HG03045 (cell line): ENCODE results near the gene UBE2J2.
"Not testable (repeated sequence)": the region's sequence is repeated elsewhere in the genome, so short reads cannot be mapped to it uniquely, and the experiment has no call there.

ENCODE experiments used
- ATAC-seq: cut with Tn5 transposase; IDR thresholded peaks from one replicate; pipeline ENCODE4 v1.9.1; 2021; ENCODE audit warnings: mild to moderate bottlenecking, moderate library complexity; ENCODE audit not compliant: unreplicated experiment

Gene UBE2J2

GRCh38 chr1:1259540-1259939, 14.1 kb downstream of the UBE2J2 start:
- ATAC-seq: no peak

GRCh38 chr1:1259119-1259488, 14.6 kb downstream of the UBE2J2 start:
- ATAC-seq: no peak

- no peak for ATAC-seq
These were observed 16.4 kb downstream of the UBE2J2 start for GRCh38 chr1:1256956-1257871.

- ATAC-seq: no peak
These were observed 18.0 kb downstream of the UBE2J2 start for GRCh38 chr1:1255611-1256010.

- no peak for ATAC-seq
These were observed 18.6 kb downstream of the UBE2J2 start for GRCh38 chr1:1255078-1255477.

GRCh38 chr1:1254667-1254998, 19.0 kb downstream of the UBE2J2 start:
- ATAC-seq: no peak

- ATAC-seq: no peak
These were observed 19.5 kb downstream of the UBE2J2 start for GRCh38 chr1:1253972-1254666.

GRCh38 chr1:1253314-1253713, 20.3 kb downstream of the UBE2J2 start:
- ATAC-seq: no peak

- ATAC-seq: no peak
These were observed 22.8 kb downstream of the UBE2J2 start for GRCh38 chr1:1250786-1251284.

- not testable (repeated sequence) for ATAC-seq
These were observed 25.4 kb downstream of the UBE2J2 start for GRCh38 chr1:1248009-1248913.

GRCh38 chr1:1247341-1247913, 26.2 kb downstream of the UBE2J2 start:
- no peak for ATAC-seq

- ATAC-seq: no peak
These were observed 26.9 kb downstream of the UBE2J2 start, which contains the start of gene C1QTNF12 for GRCh38 chr1:1246577-1247340. Gene C1QTNF12, minus strand, starts transcription at chr1:1246722. Its CDS starts 32 bp downstream, at chr1:1246690.

GRCh38 chr1:1245817-1246576, 27.7 kb downstream of the UBE2J2 start:
- ATAC-seq: no peak

GRCh38 chr1:1245178-1245816, 28.4 kb downstream of the UBE2J2 start:
- no peak for ATAC-seq

- ATAC-seq: no peak
These were observed 29.4 kb downstream of the UBE2J2 start for GRCh38 chr1:1244192-1244811.

- no peak for ATAC-seq
These were observed 29.9 kb downstream of the UBE2J2 start for GRCh38 chr1:1243807-1244191.

- no peak for ATAC-seq
These were observed 30.4 kb downstream of the UBE2J2 start for GRCh38 chr1:1243266-1243660.
